ENCODE measurements around the gene PTAR1.

- no peak for TF ChIP-seq CTCF (IDR thresholded peaks at IDR 0.05; ENCODE audit: borderline replicate concordance, extremely low read depth, low read length, poor library complexity, severe bottlenecking)
- no peak for TF ChIP-seq EZH2 (IDR thresholded peaks at IDR 0.05; ENCODE audit: borderline replicate concordance, low read depth, low read length, severe bottlenecking)
These were observed 15.0 kb downstream of the PTAR1 start for GRCh38 chr9:69744688-69745380.

All from DND-41 (cell line).